Fibroblast of villous mesenchyme (primary cell): ENCODE results near the gene ATP11A. TPM values are rescaled to one million over a fixed set of nuclear protein-coding genes. Genes with fewer than 3 reads are reported as not detected.
A peak's percentile ranks its signal among the peaks of the same experiment; 100 is the strongest.

Experiments used
- DNase-seq: peaks from one replicate; pipeline ENCODE4 v3.0.0-alpha.2; 2010; ENCODE audit warnings: low read depth
- H3K4me3 ChIP-seq: 2 replicates; pipeline ENCODE4 v1.5.1; 2011; ENCODE audit warnings: low read depth, mild to moderate bottlenecking, low read length
- total RNA-seq: library from RNA; depleted of rRNA; stranded (reverse); fragments of >200 nt; gene quantifications from 2 replicates; pipeline ENCODE4 v1.2.3, GENCODE V29; 2012
- TF ChIP-seq, protein P1 (sequence below): IDR thresholded peaks from 2 replicates; pipeline ENCODE4 v1.5.1; 2012; ENCODE audit warnings: low read depth, mild to moderate bottlenecking, low read length; ENCODE audit not compliant: insufficient read depth

ATP11A gene
- total RNA-seq, 1 donor, result 6.9 TPM

GRCh38 chr13:112648101-112648500 is 41.7 kb upstream of the ATP11A start:
- TF ChIP-seq, protein P1, sequence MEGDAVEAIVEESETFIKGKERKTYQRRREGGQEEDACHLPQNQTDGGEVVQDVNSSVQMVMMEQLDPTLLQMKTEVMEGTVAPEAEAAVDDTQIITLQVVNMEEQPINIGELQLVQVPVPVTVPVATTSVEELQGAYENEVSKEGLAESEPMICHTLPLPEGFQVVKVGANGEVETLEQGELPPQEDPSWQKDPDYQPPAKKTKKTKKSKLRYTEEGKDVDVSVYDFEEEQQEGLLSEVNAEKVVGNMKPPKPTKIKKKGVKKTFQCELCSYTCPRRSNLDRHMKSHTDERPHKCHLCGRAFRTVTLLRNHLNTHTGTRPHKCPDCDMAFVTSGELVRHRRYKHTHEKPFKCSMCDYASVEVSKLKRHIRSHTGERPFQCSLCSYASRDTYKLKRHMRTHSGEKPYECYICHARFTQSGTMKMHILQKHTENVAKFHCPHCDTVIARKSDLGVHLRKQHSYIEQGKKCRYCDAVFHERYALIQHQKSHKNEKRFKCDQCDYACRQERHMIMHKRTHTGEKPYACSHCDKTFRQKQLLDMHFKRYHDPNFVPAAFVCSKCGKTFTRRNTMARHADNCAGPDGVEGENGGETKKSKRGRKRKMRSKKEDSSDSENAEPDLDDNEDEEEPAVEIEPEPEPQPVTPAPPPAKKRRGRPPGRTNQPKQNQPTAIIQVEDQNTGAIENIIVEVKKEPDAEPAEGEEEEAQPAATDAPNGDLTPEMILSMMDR, result no peak
- DNase-seq, result no peak
- no peak overlapping the region for H3K4me3 ChIP-seq

DNA sequence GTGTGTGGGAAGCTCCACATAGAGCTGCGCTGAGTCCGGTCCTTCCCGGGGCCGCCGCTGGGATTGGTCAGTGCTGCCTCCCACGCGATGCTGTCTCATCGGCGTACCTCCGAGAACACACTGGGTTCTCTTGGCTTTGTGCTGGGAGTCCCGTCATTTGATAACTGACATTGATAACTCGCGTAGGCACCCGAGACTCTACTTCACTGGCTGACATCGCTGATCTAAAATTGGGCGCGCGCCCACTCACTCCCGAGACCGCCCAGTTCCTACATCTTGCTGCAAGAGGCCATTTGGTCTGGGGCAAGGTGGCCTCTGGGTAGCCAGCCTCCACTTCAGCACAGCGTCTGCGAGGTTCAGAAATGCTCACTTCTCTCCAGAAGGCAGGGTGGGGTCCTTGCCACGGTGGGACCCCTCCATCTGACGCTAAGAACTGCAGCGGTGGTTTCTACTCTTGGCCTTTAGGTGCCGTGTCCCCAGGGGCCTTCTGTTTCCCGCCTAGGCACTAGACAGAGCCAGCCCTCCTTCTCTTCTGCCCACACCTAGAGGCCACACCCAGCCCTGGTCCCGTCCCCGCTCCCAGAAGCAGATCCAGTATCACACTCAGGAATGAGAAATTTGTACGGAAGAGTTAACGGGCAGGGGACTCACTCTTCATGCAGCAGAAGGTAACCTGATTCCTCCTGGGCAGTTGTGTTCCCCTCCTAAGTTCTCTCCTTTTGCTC is 40.7 kb upstream of the ATP11A start:
- TF ChIP-seq, protein P1, result no peak
- no peak overlapping the region for H3K4me3 ChIP-seq
- DNase-seq, result no peak

- TF ChIP-seq, protein P1, result no peak
- DNase-seq, result no peak
- H3K4me3 ChIP-seq, result no peak overlapping the region
Observed at GRCh38 chr13:112651311-112651710, 38.5 kb upstream of the ATP11A start.

DNA sequence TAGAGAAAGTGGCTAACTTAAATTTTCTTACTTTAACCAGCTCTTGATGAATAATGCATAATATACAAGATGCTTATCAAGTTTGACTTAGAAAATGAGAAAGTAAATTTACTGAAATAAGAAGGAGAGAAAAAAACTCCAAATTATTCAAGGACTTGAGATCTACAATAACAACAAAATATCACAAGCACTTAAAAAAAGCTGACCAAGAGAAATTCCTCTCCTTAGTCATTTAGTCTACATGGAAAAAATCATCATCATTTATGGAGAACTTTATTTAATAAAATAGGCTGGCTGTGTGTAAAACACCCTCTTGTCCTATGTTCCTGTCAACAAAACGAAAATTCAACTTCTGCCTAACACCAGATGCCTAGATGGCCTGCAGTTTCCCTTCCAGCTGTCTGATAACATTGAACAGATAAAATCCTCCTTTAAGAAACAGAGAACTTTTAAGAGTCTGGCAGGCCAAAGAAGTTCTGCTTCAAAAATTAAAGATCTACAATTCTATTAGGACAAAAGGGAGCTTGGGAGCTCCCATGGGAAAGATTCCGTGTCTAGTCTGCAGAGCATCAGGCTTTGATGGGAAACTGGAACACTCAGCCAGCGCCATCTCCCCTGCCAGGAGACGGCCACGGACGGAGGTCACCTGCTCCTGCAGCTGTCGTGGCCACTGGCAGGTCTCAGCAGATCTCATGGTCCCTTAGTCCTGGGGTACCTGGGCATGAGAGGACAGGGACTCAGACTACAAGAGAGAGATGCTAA is 37.9 kb upstream of the ATP11A start:
- TF ChIP-seq, protein P1, result no peak
- peak; percentile 4 for DNase-seq

DNA sequence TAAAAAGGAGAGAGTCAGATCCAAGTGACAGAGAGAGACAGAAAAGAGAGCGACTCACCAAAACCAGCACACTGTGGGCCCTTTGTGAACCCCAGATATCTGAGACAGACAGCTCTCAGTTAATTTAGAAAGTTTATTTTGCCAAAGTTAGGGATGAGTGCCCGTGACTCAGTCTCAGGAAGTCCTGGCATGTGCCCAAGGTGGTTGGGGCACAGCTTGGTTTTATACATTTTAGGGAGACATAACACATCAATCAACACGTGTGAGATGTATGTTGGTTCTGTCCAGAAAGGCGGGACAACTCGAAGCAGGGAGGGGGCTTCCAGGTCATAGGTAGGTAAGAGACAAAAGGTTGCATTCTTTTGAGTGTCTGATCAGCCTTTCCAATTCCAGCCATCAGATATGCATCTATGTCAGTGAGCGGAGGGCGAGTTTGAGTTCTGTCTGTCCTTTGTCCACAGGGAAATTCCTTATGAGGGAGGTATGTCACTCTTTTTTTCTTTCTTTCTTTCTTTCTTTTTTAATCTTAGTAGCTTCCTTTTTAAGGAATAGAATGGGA is 37.2 kb upstream of the ATP11A start:
- no peak overlapping the region for H3K4me3 ChIP-seq
- no peak for DNase-seq
- TF ChIP-seq, protein P1, result no peak

More for the DNA sequence above, 37.9 kb upstream of the ATP11A start:
- H3K4me3 ChIP-seq, result no peak overlapping the region

GRCh38 chr13:112653071-112653470 is 36.8 kb upstream of the ATP11A start:
- TF ChIP-seq, protein P1, result no peak
- DNase-seq, result no peak
- no peak overlapping the region for H3K4me3 ChIP-seq
